ENCODE data around the gene NR2F2. TPM values are rescaled to one million over a fixed set of nuclear protein-coding genes. Genes with fewer than 3 reads are reported as not detected.

NR2F2 gene
- total RNA-seq, 1 donor from 2014 or later: 39.8 TPM

GRCh38 chr15:96311256-96311955, 19.1 kb upstream of the NR2F2 start:
- peak overlapping the region; percentile 57 for H3K27ac ChIP-seq
- H3K4me1 ChIP-seq: peaks cover 11% of the 10 kb centered on the region
- no peak for DNase-seq (ENCODE audit: extremely low spot score in 2 of 2)
- H3K36me3 ChIP-seq: no peaks in the 10 kb centered on the region
- no peaks in the 10 kb centered on the region for H3K9me3 ChIP-seq
- intact Hi-C loops (cut with DNase I): no loop called here
- TF ChIP-seq POLR2A (IDR thresholded peaks at IDR 0.05) (no peak), POLR2AphosphoS5 (IDR thresholded peaks at IDR 0.05; ENCODE audit: insufficient read depth in 1 of 2, low read depth in 1 of 2) (no peak), CTCF (IDR thresholded peaks at IDR 0.05) (no peak)
- no peak overlapping the region for H3K4me3 ChIP-seq
- no peaks in the 10 kb centered on the region for H3K27me3 ChIP-seq

GRCh38 chr15:96311956-96312294, 18.6 kb upstream of the NR2F2 start:
- H3K9me3 ChIP-seq: no peaks in the 10 kb centered on the region
- no peak for TF ChIP-seq POLR2AphosphoS5 (IDR thresholded peaks at IDR 0.05; ENCODE audit: insufficient read depth in 1 of 2, low read depth in 1 of 2)
- intact Hi-C loops (cut with DNase I): no loop called here
- peaks cover 11% of the 10 kb centered on the region for H3K4me1 ChIP-seq
- H3K27ac ChIP-seq: peak overlapping the region; percentile 57
- DNase-seq (ENCODE audit: extremely low spot score in 2 of 2): no peak
- H3K36me3 ChIP-seq: no peaks in the 10 kb centered on the region
- H3K4me3 ChIP-seq: no peak overlapping the region
- no peaks in the 10 kb centered on the region for H3K27me3 ChIP-seq

GRCh38 chr15:96312641-96313335, 17.7 kb upstream of the NR2F2 start:
- Histone ChIP-seq H3K36me3 (no peaks in the 10 kb centered on the region), H3K4me1 (peaks cover 11% of the 10 kb centered on the region), H3K27me3 (no peaks in the 10 kb centered on the region), H3K4me3 (no peak overlapping the region), H3K9me3 (no peaks in the 10 kb centered on the region), H3K27ac (peak overlapping the region; percentile 25)
- intact Hi-C loops (cut with DNase I): no loop called here
- no peak for DNase-seq (ENCODE audit: extremely low spot score in 2 of 2)
- TF ChIP-seq CTCF (IDR thresholded peaks at IDR 0.05) (no peak), POLR2AphosphoS5 (IDR thresholded peaks at IDR 0.05; ENCODE audit: insufficient read depth in 1 of 2, low read depth in 1 of 2) (peak in 1 of 2 donors; percentile 40), POLR2A (IDR thresholded peaks at IDR 0.05) (no peak)

GRCh38 chr15:96314518-96314917, 16.0 kb upstream of the NR2F2 start:
- no peaks in the 10 kb centered on the region for H3K36me3 ChIP-seq
- no peaks in the 10 kb centered on the region for H3K9me3 ChIP-seq
- no peak overlapping the region for H3K4me3 ChIP-seq
- no peak overlapping the region for H3K27ac ChIP-seq
- DNase-seq (ENCODE audit: extremely low spot score in 2 of 2): no peak
- H3K27me3 ChIP-seq: no peaks in the 10 kb centered on the region
- no peaks in the 10 kb centered on the region for H3K4me1 ChIP-seq
- intact Hi-C loops (cut with DNase I): no loop called here
- TF ChIP-seq POLR2A (IDR thresholded peaks at IDR 0.05): no peak

GRCh38 chr15:96314963-96315362, 15.5 kb upstream of the NR2F2 start:
- Histone ChIP-seq H3K9me3 (no peaks in the 10 kb centered on the region), H3K4me3 (no peak overlapping the region), H3K27me3 (no peaks in the 10 kb centered on the region), H3K4me1 (no peaks in the 10 kb centered on the region), H3K36me3 (no peaks in the 10 kb centered on the region), H3K27ac (no peak overlapping the region)
- intact Hi-C loops (cut with DNase I): no loop called here
- no peak for DNase-seq (ENCODE audit: extremely low spot score in 2 of 2)
- TF ChIP-seq CTCF (IDR thresholded peaks at IDR 0.05): no peak
- no peak for TF ChIP-seq POLR2AphosphoS5 (IDR thresholded peaks at IDR 0.05; ENCODE audit: insufficient read depth in 1 of 2, low read depth in 1 of 2)
- no peak for TF ChIP-seq POLR2A (IDR thresholded peaks at IDR 0.05)

Measured in vagina (tissue), 2 donors.